Activated T-cell treated with anti-CD3 and anti-CD28 coated beads, Interleukin-2, amount 50 U/mL, for 48 hours (primary cell): ENCODE measurements around the gene EXOSC2.

Experiments used
- DNase-seq, 2 experiments: peaks; one replicate each; pipeline ENCODE4 v3.0.0-alpha.2; 2020

EXOSC2 gene

GRCh38 chr9:130693426-130694191, at the start of gene EXOSC2:
EXOSC2 (plus strand) TSS chr9:130693780; CDS start chr9:130693792, 12 bp downstream.
- peak; percentile 98 for DNase-seq

GRCh38 chr9:130651221-130651620, 42.4 kb upstream of the EXOSC2 start:
- no peak for DNase-seq

GRCh38 chr9:130651752-130652151, 41.8 kb upstream of the EXOSC2 start:
- no peak for DNase-seq

GRCh38 chr9:130654879-130655278, 38.7 kb upstream of the EXOSC2 start:
- DNase-seq: no peak

- DNase-seq: no peak
Observed at GRCh38 chr9:130658893-130659698, 34.5 kb upstream of the EXOSC2 start.

GRCh38 chr9:130659699-130660248, 33.8 kb upstream of the EXOSC2 start:
- no peak for DNase-seq

GRCh38 chr9:130660326-130660682, 33.3 kb upstream of the EXOSC2 start:
- DNase-seq: no peak

- DNase-seq: peak; percentile 30 to 33
Observed at GRCh38 chr9:130660683-130661450, 32.7 kb upstream of the EXOSC2 start.

- peak in 1 of 2 experiments; percentile 34 for DNase-seq
Observed at GRCh38 chr9:130661451-130662098, 32.0 kb upstream of the EXOSC2 start.

GRCh38 chr9:130662099-130662969, 31.2 kb upstream of the EXOSC2 start:
- peak; percentile 41 to 46 for DNase-seq

- DNase-seq: peak in 1 of 2 experiments; percentile 42
Observed at GRCh38 chr9:130662970-130663257, 30.7 kb upstream of the EXOSC2 start.

GRCh38 chr9:130663258-130663976, 30.2 kb upstream of the EXOSC2 start:
- peak; percentile 43 to 53 for DNase-seq

GRCh38 chr9:130663977-130664250, 29.7 kb upstream of the EXOSC2 start:
- DNase-seq: peak in 1 of 2 experiments; percentile 26

- peak; percentile 29 to 36 for DNase-seq
Observed at GRCh38 chr9:130664251-130665028, 29.1 kb upstream of the EXOSC2 start, which contains the start of gene PRDM12. PRDM12 (plus strand) TSS chr9:130664594; CDS start chr9:130664654, 60 bp downstream.

GRCh38 chr9:130665029-130665430, 28.6 kb upstream of the EXOSC2 start:
- no peak for DNase-seq

GRCh38 chr9:130665431-130666392, 27.9 kb upstream of the EXOSC2 start:
- DNase-seq: peak; percentile 35 to 43

- no peak for DNase-seq
Observed at GRCh38 chr9:130666393-130667119, 27.0 kb upstream of the EXOSC2 start.

GRCh38 chr9:130667120-130667435, 26.5 kb upstream of the EXOSC2 start:
- DNase-seq: no peak
